HG02798 (cell line): ENCODE results near the gene CFP.

Experiments used
- ATAC-seq: cut with Tn5 transposase; IDR thresholded peaks from one replicate; pipeline ENCODE4 v1.9.1; 2021; ENCODE audit warnings: mild to moderate bottlenecking; ENCODE audit not compliant: unreplicated experiment, poor library complexity

The CFP gene

GRCh38 chrX:47577424-47577823, 52.3 kb downstream of the CFP start:
- no peak for ATAC-seq

GRCh38 chrX:47576021-47576898, 53.5 kb downstream of the CFP start:
- no peak for ATAC-seq

- no peak for ATAC-seq
These were observed 55.0 kb downstream of the CFP start for GRCh38 chrX:47574547-47575301.

DNA sequence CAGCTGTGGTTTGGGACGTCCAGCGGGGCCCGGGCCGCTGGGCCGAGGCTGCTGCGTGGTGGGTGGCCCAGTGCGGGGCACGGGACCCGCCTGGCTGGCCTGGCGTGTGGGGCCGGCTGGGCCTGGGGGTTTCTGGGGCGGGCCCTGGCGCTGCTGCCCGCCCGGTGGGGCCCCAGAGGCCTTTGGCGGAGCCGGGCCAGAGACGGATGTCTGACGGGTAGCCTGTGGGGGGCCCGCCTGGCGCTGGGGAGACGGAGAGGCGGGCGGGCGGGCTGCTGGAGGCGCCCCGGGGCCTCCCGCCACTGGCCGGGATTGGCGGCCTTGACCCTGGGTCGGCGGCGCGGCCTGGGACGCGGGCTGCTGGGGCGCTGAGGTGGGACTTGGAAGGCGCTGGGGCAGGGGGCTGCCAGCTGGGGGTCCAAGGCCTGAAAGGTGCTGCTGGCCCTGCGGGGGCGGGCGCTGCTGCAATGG, 55.6 kb downstream of the CFP start:
- no peak for ATAC-seq

DNA sequence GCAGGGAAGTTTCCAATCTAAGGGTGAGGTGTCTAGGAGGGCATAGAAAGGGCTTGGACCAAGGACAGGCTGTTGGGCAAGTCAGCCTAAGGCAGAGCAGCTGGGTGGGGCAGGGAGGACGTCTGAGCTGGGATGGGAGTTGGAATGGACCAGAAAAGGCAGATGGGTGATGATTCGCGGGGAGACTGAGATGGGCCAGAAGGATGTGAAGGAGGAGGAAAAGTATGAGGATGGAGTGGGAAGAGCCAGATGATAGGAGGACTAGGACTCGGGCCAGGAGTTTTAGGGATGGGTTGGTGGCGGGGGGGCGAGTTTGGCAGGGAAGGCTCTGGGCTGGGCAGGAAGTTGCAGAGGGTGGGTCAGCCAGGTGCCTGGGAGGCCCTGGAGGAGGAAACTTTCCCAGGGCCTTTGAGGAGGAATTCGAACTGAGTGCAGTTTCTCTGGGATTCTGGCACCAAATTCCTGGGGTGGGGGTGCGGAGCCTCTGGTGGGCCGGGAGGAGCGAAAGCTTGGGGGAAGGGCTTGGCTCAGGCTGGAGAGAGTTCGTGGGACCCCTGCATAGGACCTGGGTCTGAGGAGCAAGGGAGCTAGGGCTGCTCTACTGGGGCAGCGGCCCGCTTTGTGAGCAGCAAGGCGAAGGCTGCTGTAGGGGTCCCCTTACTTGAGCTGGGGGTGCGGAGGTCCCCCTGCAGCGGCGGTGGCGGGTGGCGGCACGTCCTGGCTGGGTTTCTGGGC, 56.2 kb downstream of the CFP start:
- no peak for ATAC-seq
